MCF 10A (cell line): ENCODE measurements around the gene RBM12. TPM values are rescaled to one million over a fixed set of nuclear protein-coding genes. Genes with fewer than 3 reads are reported as not detected.
"Not testable (repeated sequence)": the region's sequence is repeated elsewhere in the genome, so short reads cannot be mapped to it uniquely, and the experiment has no call there.

Experiments used
- BruUV-seq: library from RNA; stranded (reverse); fragments of 400-500 nt; replicated peaks from 2 replicates; lab custom pipeline; 2021; lab: Mats Ljungman, UMichigan
- CTCF ChIA-PET: fragments of 300-600 bp; sonication (Branson Sonifier 250); formaldehyde crosslinking; extraction: SDS; loops from one replicate; lab custom pipeline; 2021; ENCODE audit warnings: antibody characterized with exemption, inconsistent platforms; lab: Yijun Ruan, JAX
- POLR2A ChIA-PET: fragments of 300-600, 350-650 bp; sonication (Branson Sonifier 250); formaldehyde crosslinking; extraction: SDS; loops from one replicate; lab custom pipeline; 2020; ENCODE audit warnings: antibody characterized with exemption, inconsistent platforms; lab: Yijun Ruan, JAX
- DNase-seq: peaks from one replicate; pipeline ENCODE4 v3.0.0-alpha.2; 2018; ENCODE audit not compliant: unreplicated experiment
- H3K27ac Mint-ChIP-seq: one replicate; pipeline ENCODE4 v1.8.0; 2022; ENCODE audit warnings: mild to moderate bottlenecking, low read depth, mixed read lengths; ENCODE audit not compliant: unreplicated experiment
- H3K27me3 Mint-ChIP-seq: one replicate; pipeline ENCODE4 v1.8.0; 2022; ENCODE audit warnings: mixed read lengths; ENCODE audit not compliant: insufficient read depth, unreplicated experiment
- H3K36me3 Mint-ChIP-seq: one replicate; pipeline ENCODE4 v1.8.0; 2022; ENCODE audit warnings: mild to moderate bottlenecking, moderate library complexity, mixed read lengths; ENCODE audit not compliant: insufficient read depth, unreplicated experiment
- H3K4me1 Mint-ChIP-seq: one replicate; pipeline ENCODE4 v1.8.0; 2022; ENCODE audit warnings: mixed read lengths; ENCODE audit not compliant: insufficient read depth, unreplicated experiment
- H3K4me3 Mint-ChIP-seq: one replicate; pipeline ENCODE4 v1.8.0; 2022; ENCODE audit warnings: mild to moderate bottlenecking, moderate library complexity, mixed read lengths; ENCODE audit not compliant: unreplicated experiment
- H3K9me3 Mint-ChIP-seq: one replicate; pipeline ENCODE4 v1.8.0; 2022; ENCODE audit warnings: mixed read lengths; ENCODE audit not compliant: unreplicated experiment
- intact Hi-C: fragments of 100-400 bp; cut with micrococcal nuclease; formaldehyde crosslinking; loops from 2 replicates; pipeline ENCODE4 v1.14.1; 2022
- total RNA-seq: library from RNA; stranded (reverse); gene quantifications from 2 replicates; pipeline ENCODE4 v1.2.3, GENCODE V29; 2022
- TF ChIP-seq, protein P1 (sequence below): fragments of 200-600 bp; IDR thresholded peaks from one replicate; pipeline ENCODE4 v1.8.0; 2022; ENCODE audit warnings: antibody characterized with exemption, mild to moderate bottlenecking; ENCODE audit not compliant: unreplicated experiment

Gene RBM12
- total RNA-seq, 1 experiment from 2014 or later = 60.1 TPM

DNA sequence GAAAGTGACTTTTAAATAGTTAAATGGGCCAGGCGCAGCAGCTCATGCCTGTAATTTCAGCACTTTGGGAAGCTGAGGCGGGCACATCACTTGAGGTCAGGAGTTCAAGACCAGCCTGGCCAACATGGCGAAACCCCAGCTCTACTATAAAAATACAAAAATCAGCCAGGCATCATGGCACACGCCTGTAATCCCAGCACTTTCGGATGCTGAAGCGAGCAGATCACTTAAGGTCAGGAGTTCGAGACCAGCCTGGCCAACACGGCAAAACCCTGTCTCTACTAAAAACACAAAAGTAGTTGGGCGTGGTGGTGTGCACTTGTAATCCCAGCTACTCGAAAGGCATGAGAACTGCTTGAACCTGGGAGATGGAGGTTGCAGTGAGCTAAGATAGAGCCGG, 41.2 kb upstream of the RBM12 start:
- BruUV-seq, H3K27me3 Mint-ChIP-seq, DNase-seq, intact Hi-C loops, H3K9me3 Mint-ChIP-seq, H3K4me1 Mint-ChIP-seq, H3K4me3 Mint-ChIP-seq, H3K27ac Mint-ChIP-seq: not testable (repeated sequence)
- ChIA-PET CTCF (interaction anchor here (1.2 kb wide), 1 partner anchor 9 kb away, joined by 4 read pairs; no protein-coding TSS in a partner anchor), POLR2A (interaction anchor here (0.6 to 14.8 kb wide), 10 partner anchors 12 to 249 kb away, joined by 3 to 266 read pairs (median 6); partner anchors contain the start of genes RBM39 and SCAND1)
- H3K36me3 Mint-ChIP-seq = peaks cover 99% of the 10 kb centered on the region

DNA sequence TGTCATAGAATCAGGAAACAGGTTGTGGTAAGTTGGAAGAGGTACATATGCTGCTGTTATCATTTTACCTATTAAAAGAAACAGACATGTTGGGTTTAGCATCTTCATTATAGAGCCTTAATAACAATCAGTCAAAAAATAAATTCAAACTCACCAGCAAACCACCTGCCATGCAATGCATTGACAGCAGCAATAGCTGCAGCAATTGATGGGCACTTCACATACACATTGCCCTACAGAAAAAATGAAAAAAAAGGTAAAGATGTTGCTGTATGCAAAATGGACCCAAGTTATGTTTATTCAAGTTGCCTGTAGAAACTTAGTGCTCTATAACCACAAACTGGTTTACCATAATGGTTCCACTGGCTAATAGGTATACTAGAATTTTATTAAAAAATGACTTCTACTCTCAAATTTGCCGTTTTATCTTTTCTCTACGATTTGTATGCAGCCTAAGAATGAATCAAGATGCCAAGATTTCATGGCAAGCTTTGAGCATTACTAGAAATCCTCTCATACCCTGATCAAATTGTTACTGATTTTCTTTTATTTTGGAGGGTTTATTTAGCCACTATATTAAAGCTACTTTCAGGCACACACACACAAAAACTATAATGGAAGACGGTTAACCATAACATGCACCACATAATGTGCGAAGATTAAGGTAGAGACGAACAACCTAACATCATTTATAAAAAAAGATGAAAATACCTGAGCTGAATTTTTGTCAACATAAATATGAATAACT, 40.0 kb upstream of the RBM12 start:
- peaks cover 5% of the 10 kb centered on the region for H3K4me1 Mint-ChIP-seq

GRCh38 chr20:35702824-35703695, 38.4 kb upstream of the RBM12 start:
- ChIA-PET POLR2A (interaction anchor here (0.6 to 14.8 kb wide), 16 partner anchors 8 to 435 kb away, joined by 3 to 266 read pairs (median 8); partner anchors contain the start of genes CPNE1, RBM12, RBM39 and SCAND1), CTCF (interaction anchor here (0.6 to 1.5 kb wide), 2 partner anchors 251 to 1106 kb away, joined by 3 to 12 read pairs; partner anchors contain the start of gene SCAND1)
- peaks cover 10% of the 10 kb centered on the region for H3K4me1 Mint-ChIP-seq
- no peak for DNase-seq
- intact Hi-C loops = loop anchor here (5.0 kb wide), 1 partner anchor 179 kb away; no protein-coding TSS in a partner anchor
- no peaks in the 10 kb centered on the region for H3K9me3 Mint-ChIP-seq
- H3K36me3 Mint-ChIP-seq = peaks cover 99% of the 10 kb centered on the region
- H3K27ac Mint-ChIP-seq = peak overlapping the region; percentile 51
- no peaks in the 10 kb centered on the region for H3K27me3 Mint-ChIP-seq
- H3K4me3 Mint-ChIP-seq = no peak overlapping the region
- BruUV-seq = no TSS peak
- TF ChIP-seq, protein P1, sequence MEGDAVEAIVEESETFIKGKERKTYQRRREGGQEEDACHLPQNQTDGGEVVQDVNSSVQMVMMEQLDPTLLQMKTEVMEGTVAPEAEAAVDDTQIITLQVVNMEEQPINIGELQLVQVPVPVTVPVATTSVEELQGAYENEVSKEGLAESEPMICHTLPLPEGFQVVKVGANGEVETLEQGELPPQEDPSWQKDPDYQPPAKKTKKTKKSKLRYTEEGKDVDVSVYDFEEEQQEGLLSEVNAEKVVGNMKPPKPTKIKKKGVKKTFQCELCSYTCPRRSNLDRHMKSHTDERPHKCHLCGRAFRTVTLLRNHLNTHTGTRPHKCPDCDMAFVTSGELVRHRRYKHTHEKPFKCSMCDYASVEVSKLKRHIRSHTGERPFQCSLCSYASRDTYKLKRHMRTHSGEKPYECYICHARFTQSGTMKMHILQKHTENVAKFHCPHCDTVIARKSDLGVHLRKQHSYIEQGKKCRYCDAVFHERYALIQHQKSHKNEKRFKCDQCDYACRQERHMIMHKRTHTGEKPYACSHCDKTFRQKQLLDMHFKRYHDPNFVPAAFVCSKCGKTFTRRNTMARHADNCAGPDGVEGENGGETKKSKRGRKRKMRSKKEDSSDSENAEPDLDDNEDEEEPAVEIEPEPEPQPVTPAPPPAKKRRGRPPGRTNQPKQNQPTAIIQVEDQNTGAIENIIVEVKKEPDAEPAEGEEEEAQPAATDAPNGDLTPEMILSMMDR = no peak

More for the DNA sequence above, 40.0 kb upstream of the RBM12 start:
- ChIA-PET CTCF (interaction anchor here (0.6 to 1.5 kb wide), 4 partner anchors 9 to 24 kb away, joined by 3 to 4 read pairs (median 4); no protein-coding TSS in a partner anchor), POLR2A (interaction anchor here (0.6 to 14.8 kb wide), 11 partner anchors 6 to 1572 kb away, joined by 3 to 266 read pairs (median 4); partner anchors contain the start of gene RBM39)
- TF ChIP-seq, protein P1 = no peak
- no TSS peak for BruUV-seq
- no peak overlapping the region for H3K4me3 Mint-ChIP-seq
- no peaks in the 10 kb centered on the region for H3K27me3 Mint-ChIP-seq
- no peak overlapping the region for H3K27ac Mint-ChIP-seq
- no peak for DNase-seq
- peaks cover 100% of the 10 kb centered on the region for H3K36me3 Mint-ChIP-seq
- intact Hi-C loops = loop anchor here (5.0 kb wide), 1 partner anchor 178 kb away; no protein-coding TSS in a partner anchor
- H3K9me3 Mint-ChIP-seq = no peaks in the 10 kb centered on the region
